GM18867 (cell line): ENCODE results near the gene NFKBIA.
"Not testable (repeated sequence)": the region's sequence is repeated elsewhere in the genome, so short reads cannot be mapped to it uniquely, and the experiment has no call there.

Experiments
- ATAC-seq: cut with Tn5 transposase; IDR thresholded peaks from one replicate; pipeline ENCODE4 v1.9.1; 2021; ENCODE audit warnings: mild to moderate bottlenecking, moderate library complexity; ENCODE audit not compliant: unreplicated experiment

NFKBIA gene

GRCh38 chr14:35369701-35370191 lies 34.8 kb downstream of the NFKBIA start:
- no peak for ATAC-seq

- no peak for ATAC-seq
Observed at GRCh38 chr14:35368583-35369392, 35.8 kb downstream of the NFKBIA start.

- no peak for ATAC-seq
Observed at GRCh38 chr14:35368139-35368460, 36.4 kb downstream of the NFKBIA start.

- no peak for ATAC-seq
Observed at GRCh38 chr14:35367056-35367372, 37.5 kb downstream of the NFKBIA start.

- ATAC-seq, result no peak
Observed at GRCh38 chr14:35366521-35366976, 38.0 kb downstream of the NFKBIA start.

GRCh38 chr14:35366056-35366451 lies 38.5 kb downstream of the NFKBIA start:
- no peak for ATAC-seq

GRCh38 chr14:35365130-35366055 lies 39.2 kb downstream of the NFKBIA start:
- no peak for ATAC-seq

GRCh38 chr14:35362911-35363374 lies 41.6 kb downstream of the NFKBIA start:
- ATAC-seq, result no peak

GRCh38 chr14:35362450-35362849 lies 42.1 kb downstream of the NFKBIA start:
- ATAC-seq, result no peak

- no peak for ATAC-seq
Observed at GRCh38 chr14:35361141-35361480, 43.4 kb downstream of the NFKBIA start.

- not testable (repeated sequence) for ATAC-seq
Observed at GRCh38 chr14:35359655-35360054, 44.9 kb downstream of the NFKBIA start.

- peak; percentile 43 for ATAC-seq
Observed at GRCh38 chr14:35355981-35356841, 48.3 kb downstream of the NFKBIA start.

GRCh38 chr14:35355235-35355634 lies 49.3 kb downstream of the NFKBIA start:
- ATAC-seq, result not testable (repeated sequence)

GRCh38 chr14:35353409-35354172 lies 51.0 kb downstream of the NFKBIA start:
- no peak for ATAC-seq

- no peak for ATAC-seq
Observed at GRCh38 chr14:35352274-35353233, 52.0 kb downstream of the NFKBIA start.

- ATAC-seq, result no peak
Observed at GRCh38 chr14:35351897-35352273, 52.7 kb downstream of the NFKBIA start.
